NK-92 (cell line): Measurements from ENCODE around the gene STARD3.

Experiments
- DNase-seq: peaks from one replicate; lab custom pipeline; 2025; ENCODE audit not compliant: unreplicated experiment; lab: John Stamatoyannopoulos, UW

The STARD3 gene

DNA sequence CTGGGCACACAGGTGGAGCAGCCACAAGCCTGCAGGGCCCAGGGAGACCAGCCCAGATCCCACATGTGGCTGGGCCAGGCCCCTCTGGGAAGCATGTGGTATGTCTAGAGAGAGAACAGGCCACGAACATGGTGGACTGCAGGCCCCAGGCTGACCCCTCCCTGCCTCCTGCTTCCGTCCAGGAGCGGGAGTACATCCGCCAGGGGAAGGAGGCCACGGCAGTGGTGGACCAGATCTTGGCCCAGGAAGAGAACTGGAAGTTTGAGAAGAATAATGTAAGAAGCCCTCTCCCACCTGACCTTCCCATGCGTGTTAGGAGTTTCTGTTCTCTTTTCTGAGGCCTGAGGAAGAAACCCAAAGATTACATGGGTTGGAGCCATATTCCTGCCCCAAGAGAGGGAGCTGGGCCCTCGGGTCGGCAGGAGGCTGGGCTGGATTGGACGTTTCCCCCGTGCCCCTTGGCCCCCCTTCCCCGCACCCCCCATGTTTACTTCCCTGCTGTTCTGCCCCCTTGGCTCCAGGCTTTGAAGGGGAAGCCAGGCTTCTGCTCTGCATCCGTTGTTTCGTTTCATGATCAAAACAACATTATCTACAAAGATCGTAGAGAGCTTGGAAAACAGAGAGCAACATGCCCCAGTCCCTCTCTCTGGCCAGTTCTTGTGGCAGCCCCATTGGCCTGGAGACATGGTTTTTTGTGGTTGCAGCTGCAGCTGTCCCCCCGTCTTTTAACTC, 22.5 kb downstream of the STARD3 start:
- DNase-seq, result no peak

DNA sequence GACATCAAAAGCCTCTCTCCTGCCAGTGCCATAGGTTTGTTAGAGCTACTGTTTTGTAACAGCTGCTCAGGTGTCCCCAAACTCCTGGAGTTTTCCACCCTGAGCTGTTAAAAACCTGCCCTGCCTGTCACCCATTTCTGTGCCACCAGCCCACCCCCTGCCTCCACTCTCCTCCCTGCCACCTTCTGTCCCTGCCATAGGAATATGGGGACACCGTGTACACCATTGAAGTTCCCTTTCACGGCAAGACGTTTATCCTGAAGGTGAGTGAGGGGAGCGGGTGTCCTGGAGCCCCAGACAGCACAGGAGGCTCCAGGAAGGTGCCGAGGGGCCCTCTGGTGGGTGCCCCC, 23.0 kb downstream of the STARD3 start:
- DNase-seq, result no peak

DNA sequence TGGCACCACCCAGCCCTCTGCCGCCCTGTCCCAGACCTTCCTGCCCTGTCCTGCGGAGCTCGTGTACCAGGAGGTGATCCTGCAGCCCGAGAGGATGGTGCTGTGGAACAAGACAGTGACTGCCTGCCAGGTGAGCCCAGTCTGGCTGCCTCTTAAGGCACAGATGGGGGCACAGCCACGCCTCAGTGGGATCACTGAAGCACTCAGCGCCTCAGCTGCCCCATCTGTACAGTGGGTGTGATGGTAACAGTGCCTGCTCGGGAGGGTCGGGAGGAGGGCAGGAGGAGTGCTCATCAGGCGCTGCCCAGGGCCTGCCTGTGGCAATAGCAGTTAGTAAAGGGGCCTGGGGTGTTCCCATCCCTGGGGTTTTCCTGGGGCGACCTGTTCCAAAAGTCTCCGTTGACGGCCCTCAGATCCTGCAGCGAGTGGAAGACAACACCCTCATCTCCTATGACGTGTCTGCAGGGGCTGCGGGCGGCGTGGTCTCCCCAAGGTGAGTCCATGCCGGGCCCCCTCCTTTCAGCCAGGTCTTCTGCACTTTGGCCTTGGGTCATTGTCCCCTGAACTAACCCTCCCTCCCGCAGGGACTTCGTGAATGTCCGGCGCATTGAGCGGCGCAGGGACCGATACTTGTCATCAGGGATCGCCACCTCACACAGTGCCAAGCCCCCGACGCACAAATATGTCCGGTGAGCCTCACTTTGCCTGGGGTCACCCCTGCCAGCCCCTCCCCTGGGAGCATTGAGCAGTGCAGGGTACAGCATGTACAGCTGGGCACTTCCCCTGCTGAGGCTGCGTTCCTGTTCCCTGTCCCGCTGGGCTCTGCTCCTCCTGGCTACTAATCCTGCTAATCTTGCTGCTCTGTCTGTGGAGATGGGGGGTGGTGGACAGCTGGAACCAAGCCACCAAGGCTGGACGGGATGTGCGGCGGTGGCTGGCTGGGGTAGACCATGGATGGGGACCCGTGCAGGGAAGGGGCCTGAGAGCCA, 23.7 kb downstream of the STARD3 start:
- no peak for DNase-seq

DNA sequence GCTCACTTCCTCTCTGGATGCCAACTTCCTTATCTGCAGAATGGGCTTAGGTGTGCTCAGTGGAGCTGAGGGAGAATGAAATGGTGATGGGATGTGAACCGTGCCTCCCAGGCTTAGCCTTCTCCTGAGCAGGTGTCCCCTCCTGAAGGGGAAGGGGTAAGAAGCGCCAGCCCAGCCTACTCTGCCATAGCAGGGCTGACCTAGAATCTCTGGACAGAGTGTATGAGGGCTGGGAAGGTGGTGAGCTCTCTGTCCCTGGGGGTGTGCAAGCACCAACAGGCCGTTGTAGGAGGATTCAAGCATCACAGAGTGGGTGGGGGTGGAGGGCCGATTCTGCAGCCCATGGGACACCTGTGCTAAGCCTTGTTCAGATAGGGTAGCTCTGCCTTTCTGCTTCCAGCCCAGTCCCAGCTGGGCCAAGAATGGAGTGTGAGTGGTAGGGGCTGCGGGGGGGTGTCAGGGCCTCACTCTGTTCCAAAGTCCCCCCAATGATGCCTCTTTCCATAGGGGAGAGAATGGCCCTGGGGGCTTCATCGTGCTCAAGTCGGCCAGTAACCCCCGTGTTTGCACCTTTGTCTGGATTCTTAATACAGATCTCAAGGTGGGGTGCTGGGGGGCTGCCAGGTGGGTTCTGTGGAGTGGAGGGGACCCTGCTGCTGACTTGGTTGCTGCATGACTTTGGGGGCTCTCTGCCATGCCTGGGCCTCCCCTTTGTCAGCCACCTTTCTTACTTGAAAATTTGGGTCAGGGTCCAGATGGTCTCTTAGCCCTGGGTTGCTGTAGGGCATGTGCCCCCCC, 25.0 kb downstream of the STARD3 start:
- DNase-seq, result no peak

DNA sequence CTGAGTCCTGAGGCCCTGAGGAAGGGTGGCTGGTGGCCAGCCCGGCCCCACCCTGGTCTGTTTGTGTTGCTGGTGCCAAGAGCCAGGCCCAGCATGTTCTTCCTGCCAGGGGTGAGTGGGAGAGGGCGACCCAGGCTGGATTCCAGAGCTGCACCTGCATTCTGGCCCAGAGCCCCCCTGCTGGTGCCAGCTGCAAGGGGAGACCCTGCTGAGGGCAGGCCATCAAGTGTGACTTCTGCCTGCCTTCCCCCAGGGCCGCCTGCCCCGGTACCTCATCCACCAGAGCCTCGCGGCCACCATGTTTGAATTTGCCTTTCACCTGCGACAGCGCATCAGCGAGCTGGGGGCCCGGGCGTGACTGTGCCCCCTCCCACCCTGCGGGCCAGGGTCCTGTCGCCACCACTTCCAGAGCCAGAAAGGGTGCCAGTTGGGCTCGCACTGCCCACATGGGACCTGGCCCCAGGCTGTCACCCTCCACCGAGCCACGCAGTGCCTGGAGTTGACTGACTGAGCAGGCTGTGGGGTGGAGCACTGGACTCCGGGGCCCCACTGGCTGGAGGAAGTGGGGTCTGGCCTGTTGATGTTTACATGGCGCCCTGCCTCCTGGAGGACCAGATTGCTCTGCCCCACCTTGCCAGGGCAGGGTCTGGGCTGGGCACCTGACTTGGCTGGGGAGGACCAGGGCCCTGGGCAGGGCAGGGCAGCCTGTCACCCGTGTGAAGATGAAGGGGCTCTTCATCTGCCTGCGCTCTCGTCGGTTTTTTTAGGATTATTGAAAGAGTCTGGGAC, 25.8 kb downstream of the STARD3 start:
- DNase-seq, result no peak

DNA sequence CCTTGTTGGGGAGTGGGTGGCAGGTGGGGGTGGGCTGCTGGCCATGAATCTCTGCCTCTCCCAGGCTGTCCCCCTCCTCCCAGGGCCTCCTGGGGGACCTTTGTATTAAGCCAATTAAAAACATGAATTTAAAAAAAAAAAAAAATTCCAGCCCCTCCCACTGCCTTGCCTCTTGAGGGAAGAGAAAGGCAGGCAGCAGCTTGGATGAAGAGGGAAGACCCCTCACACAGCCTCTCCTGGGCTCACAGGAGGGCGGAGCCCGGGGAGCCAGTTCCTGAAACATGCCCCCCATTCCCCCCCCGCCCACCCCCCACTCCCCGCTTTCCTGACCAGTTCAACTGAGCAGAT, 26.4 kb downstream of the STARD3 start:
- DNase-seq, result no peak

DNA sequence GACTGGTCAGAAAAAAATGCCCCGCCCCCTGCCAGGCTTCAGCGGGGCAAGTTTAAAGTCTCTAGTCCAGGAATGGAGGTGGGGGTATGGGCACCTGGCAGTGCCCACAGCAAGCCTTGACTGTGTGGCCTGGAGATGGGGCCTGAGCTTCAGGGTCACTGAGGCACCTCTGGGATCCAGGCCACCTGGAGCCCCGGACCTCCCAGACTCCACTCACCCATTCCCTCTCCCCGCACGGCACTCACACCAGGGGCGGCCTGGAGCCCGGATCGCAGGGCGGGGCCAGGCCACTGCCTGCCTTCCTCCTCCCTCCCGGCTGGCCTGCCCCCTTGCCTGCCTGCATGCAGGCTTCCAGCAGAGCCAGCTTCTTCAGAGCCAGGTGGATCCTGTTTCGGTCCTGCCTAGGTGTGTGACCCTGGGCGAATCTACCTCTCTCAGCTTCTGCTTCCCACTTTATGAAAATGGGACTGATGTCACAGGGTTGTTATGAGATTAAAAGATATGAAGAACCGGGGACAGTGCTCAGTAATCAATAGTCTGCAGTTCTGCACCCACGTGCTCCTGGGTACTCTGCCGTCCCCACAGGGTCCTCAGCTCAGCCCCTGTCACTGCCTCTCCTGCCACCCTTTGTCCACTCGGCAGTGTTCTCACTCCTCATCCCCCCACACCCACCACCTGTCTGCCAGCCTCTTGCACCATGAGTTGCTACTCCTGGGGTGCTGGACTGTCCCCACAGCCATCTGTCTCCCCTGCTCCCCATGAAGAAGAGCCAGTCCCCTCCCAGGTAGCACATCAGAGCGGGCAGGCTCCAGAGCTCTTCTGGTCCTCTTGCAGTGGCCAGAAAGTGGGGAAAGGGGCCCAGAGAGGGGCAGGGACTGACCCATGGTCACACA, 27.0 kb downstream of the STARD3 start:
- DNase-seq, result no peak

DNA sequence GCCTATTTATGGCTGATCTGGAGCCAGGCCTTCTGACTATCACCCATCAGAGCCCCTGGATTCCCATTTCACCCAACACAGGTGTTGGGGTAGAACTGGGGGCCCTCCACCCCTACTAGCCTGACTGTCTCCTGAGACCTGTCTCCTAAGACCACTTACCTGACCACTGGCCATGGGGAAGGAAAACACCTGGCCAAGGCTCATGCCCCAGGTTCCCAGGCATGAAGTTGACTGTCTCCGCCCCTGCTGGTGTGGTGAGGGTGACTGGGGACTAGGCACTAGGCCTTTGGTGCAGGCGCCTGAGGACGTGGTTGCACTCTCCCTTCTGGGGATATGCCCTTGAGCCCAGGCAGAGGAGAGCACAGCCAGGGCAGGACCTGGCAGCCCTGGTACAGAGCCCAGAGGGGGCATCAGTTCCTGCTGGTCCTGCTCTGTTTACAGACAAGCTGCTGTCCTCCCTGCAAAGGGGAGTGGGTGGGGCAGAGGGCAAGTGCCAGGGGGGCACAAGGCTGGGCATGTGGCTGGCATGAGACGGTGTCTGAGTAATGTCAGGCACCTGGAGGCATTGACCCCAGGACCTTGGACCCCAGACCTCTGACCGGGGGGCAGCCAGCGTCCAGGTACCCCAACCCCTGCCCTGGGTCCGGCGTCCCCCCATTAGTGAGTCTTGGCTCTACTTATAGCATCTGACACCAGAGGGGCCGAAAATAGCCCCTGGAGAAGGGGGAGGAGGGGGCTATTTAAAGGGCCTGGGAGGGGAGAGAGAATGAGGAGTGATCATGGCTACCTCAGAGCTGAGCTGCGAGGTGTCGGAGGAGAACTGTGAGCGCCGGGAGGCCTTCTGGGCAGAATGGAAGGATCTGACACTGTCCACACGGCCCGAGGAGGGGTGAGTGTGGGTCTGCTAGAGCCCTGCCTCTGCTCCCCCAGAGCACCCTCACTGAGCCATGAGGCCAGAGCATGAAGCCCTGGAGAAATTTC, 27.9 kb downstream of the STARD3 start, which contains the start of gene TCAP:
TSS of gene TCAP (plus strand) at position 769 of the 981 bp plus-strand sequence. CDS start at position 780, 11 bp downstream.
- DNase-seq, result no peak

DNA sequence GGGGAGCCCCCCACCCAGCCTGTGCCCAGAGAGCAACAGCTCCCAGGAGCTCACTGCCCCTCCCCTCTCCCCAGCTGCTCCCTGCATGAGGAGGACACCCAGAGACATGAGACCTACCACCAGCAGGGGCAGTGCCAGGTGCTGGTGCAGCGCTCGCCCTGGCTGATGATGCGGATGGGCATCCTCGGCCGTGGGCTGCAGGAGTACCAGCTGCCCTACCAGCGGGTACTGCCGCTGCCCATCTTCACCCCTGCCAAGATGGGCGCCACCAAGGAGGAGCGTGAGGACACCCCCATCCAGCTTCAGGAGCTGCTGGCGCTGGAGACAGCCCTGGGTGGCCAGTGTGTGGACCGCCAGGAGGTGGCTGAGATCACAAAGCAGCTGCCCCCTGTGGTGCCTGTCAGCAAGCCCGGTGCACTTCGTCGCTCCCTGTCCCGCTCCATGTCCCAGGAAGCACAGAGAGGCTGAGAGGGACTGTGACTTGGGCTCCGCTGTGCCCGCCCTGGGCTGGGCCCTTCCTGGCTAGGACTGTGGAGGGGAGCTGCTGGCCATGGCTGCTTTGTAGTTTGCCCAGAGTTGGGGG, 28.8 kb downstream of the STARD3 start:
- DNase-seq, result no peak

DNA sequence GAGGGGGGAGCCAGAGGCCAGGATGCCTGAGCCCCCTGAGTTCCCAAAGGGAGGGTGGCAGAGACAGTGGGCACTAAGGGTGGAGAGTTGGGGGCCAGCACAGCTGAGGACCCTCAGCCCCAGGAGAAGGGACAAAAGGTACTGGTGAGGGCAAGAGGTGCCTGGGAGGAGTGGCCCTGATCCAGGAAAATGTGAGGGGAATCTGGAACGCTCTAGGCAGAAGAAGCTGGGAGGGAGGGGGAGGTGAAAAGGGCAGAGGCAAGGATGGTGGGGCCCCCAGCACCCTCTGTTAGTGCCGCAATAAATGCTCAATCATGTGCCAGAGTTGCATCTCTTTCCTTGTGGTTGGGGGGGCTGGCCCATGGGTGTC, 29.3 kb downstream of the STARD3 start:
- DNase-seq, result no peak

DNA sequence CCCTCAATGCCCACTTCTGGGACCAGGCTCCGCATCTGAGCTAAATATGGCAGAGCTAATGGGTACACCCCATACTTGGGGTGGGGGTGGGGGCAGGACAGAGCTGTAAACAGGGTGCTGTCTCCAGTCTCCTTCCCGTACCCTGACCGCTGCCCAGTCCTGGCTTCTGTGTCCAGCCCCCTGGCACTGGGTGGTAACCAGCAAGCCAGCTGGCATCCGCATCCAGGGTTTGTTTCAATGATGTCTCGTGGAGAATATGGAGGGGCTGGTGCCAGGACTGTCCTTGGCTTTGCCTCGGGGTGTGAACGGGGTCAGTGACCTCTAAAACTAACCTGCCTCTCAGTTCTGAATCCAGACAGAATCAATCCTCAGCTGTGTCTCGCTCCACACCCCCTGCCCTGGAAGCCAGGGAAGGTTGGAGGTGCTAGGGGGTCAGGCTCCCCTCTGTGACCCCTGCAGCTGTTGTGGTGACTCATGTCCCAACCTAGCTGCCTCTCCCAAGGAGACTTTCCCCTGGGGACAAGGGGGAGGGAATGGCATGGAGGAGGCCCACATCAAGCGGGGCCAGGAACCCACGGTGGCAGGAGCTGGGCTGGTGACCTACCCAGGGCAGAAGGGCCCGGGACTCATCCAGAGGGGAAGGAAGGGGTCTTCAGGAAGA, 29.8 kb downstream of the STARD3 start:
- no peak for DNase-seq

DNA sequence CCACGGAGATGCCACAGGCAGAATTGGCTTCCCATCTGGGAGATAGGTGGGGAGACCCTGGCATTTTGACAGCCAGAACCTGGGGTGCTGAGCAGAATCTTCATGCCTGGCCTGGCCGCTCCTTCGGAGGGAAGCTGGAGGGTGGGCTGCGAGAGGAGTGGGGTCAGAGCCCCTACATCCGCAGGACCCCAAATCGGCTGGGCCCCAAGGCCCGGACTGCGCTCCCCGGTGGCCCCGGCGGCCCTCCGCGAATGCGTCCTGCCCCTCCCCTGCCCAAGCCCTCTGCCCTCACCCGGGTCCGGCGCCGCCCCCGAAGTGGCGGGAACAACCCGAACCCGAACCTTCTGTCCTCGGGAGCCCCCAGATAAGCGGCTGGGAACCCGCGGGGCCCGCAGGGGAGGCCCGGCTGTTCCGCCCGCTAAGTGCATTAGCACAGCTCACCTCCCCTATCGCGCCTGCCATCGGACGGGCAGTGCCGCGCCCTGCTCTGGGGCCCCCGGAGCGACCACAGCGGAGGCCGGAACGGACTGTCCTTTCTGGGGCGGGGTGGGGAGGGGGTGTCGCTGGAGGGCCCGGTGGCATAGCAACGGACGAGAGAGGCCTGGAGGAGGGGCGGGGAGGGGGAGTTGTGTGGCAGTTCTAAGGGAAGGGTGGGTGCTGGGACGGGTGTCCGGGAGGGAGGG, 30.5 kb downstream of the STARD3 start:
- no peak for DNase-seq

DNA sequence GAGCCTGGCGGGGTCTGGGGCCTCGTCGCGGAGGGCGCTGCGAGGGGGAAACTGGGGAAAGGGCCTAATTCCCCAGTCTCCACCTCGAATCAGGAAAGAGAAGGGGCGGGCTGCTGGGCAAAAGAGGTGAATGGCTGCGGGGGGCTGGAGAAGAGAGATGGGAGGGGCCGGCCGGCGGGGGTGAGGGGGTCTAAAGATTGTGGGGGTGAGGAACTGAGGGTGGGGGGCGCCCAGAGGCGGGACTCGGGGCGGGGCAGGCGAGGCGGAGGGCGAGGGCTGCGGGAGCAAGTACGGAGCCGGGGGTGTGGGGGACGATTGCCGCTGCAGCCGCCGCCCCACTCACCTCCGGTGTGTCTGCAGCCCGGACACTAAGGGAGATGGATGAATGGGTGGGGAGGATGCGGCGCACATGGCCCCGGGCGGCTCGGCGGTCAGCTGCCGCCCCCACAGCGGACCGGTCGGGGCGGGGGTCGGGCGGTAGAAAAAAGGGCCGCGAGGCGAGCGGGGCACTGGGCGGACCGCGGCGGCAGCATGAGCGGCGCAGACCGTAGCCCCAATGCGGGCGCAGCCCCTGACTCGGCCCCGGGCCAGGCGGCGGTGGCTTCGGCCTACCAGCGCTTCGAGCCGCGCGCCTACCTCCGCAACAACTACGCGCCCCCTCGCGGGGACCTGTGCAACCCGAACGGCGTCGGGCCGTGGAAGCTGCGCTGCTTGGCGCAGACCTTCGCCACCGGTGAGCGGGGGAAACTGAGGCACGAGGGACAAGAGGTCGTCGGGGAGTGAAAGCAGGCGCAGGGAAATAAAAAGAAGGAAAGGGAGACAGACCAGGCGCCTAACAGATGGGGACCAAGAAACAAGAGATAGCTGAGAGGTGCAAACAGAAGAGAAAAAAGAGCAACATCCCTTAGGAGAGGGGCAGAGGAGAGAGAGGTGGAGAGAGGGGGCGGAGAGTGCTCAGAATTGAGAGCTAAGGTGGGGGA, 31.3 kb downstream of the STARD3 start, which contains the start of gene PNMT:
TSS of gene PNMT (plus strand) at position 509 of the 980 bp plus-strand sequence. CDS start at position 532, 23 bp downstream.
- no peak for DNase-seq

DNA sequence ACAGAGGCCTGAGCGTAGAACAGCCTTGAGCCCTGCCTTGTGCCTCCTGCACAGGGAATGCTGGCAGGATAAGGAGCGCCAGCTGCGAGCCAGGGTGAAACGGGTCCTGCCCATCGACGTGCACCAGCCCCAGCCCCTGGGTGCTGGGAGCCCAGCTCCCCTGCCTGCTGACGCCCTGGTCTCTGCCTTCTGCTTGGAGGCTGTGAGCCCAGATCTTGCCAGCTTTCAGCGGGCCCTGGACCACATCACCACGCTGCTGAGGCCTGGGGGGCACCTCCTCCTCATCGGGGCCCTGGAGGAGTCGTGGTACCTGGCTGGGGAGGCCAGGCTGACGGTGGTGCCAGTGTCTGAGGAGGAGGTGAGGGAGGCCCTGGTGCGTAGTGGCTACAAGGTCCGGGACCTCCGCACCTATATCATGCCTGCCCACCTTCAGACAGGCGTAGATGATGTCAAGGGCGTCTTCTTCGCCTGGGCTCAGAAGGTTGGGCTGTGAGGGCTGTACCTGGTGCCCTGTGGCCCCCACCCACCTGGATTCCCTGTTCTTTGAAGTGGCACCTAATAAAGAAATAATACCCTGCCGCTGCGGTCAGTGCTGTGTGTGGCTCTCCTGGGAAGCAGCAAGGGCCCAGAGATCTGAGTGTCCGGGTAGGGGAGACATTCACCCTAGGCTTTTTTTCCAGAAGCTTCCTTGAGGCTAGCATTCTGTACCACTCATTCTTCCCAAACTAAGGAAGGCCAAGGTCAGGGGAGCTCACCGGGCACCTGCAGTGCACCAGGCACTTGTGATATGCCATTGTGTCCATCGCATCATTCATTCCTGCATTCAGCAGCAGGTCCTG, 33.2 kb downstream of the STARD3 start:
- DNase-seq, result no peak

DNA sequence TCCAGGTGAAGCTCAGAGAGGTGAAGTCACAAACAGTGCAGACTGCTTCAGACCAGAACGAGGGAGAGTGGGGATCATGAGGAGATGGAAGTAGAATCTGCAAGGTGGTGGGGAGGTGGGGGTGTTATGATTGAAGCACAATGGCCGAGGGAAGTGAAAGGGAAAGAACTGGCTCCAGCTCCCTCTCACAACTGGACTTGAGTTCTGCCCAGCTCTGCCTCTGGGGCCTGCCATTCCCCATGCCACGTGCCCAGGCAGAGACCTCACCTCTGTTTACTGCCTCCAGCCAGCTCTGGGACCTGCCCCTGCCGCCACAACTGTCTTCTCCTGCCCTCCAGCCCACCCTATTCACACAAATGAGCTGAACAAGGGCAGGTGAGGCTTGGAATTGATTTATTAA, 33.8 kb downstream of the STARD3 start:
- DNase-seq, result no peak
